Psoas muscle (tissue), 8 donors: ENCODE measurements around the gene BBS1. TPM values are rescaled to one million over a fixed set of nuclear protein-coding genes. Genes with fewer than 3 reads are reported as not detected.
"Not testable (repeated sequence)": the region's sequence is repeated elsewhere in the genome, so short reads cannot be mapped to it uniquely, and the experiment has no call there.

Source experiments
- ATAC-seq, 4 donors: fragments of 200-7000 bp; cut with Tn5 transposase; one replicate each; pipeline ENCODE4 v1.9.1; 2020; ENCODE audit warnings: moderate library complexity in 3 of 4, mild to moderate bottlenecking in 2 of 4
- DNase-seq, 2 donors: peaks; one replicate each; pipeline ENCODE4 v3.0.0-alpha.2; 2020
- H3K27ac ChIP-seq: fragments of 200-600 bp; one replicate; pipeline ENCODE4 v1.8.0; 2022
- H3K27me3 ChIP-seq, 3 donors: fragments of 200-600 bp in 1 of 3; one replicate each; pipeline versions ENCODE4 v1.6.1 to v1.8.0; 2013 to 2022; ENCODE audit warnings: low read length in 2 of 3, mild to moderate bottlenecking in 2 of 3, moderate library complexity in 1 of 3; ENCODE audit not compliant: insufficient read depth in 3 of 3
- H3K36me3 ChIP-seq, 2 donors: fragments of 200-600 bp in 1 of 2; one replicate each; pipeline versions ENCODE4 v1.6.1 to v1.8.0; 2013 to 2022; ENCODE audit warnings: low read depth in 1 of 2, mild to moderate bottlenecking in 1 of 2, moderate library complexity in 1 of 2; ENCODE audit not compliant: insufficient read depth in 1 of 2
- H3K4me1 ChIP-seq: fragments of 200-600 bp; one replicate; pipeline ENCODE4 v1.8.0; 2022
- H3K4me3 ChIP-seq: fragments of 200-600 bp; one replicate; pipeline ENCODE4 v1.8.0; 2022; ENCODE audit warnings: mild to moderate bottlenecking
- H3K9me3 ChIP-seq: fragments of 200-600 bp; one replicate; pipeline ENCODE4 v1.8.0; 2022
- WGBS, 3 donors: extraction: QIAGEN DNeasy Blood & Tissue Kit; methylation state at CpG; one replicate each; pipeline versions ENCODE4 v1.1.6 to v1.1.7; 2013; 5-methylcytosine and 5-hydroxymethylcytosine counted together
- intact Hi-C, 2 donors: fragments of 100-400 bp; cut with DNase I; formaldehyde crosslinking; loops; one replicate each; pipeline versions ENCODE4 v1.11.0 to v1.14.2; 2022
- polyA plus RNA-seq, 3 donors: library from polyadenylated mRNA; stranded (reverse); fragments of 200-250 nt; gene quantifications; one replicate each; pipeline ENCODE4 v1.2.3, GENCODE V29; 2013
- total RNA-seq, 4 donors: library from RNA; stranded (reverse); fragmentation: NEBNext Ultra II Directional in 2 of 4; extraction: Animal tissue kit (Norgen Biotek cat#: 25700) in 2 of 4; gene quantifications; one replicate each; pipeline versions ENCODE4 v1.2.1 to v1.2.4, GENCODE V29; 2021 to 2023
- TF ChIP-seq, protein P1 (sequence below): fragments of 200-600 bp; IDR thresholded peaks from one replicate; pipeline ENCODE4 v1.8.0; 2022; ENCODE audit warnings: antibody characterized with exemption
- donor health status: healthy with polysubstance abuse.
- donor health status: DM: no; HTN: no; CAD: no; lungs with moderate emphysema.
- donor health status: Bipolar disorder and iron deficiency.
- donor health status: healthy.
- donor health status: DM: yes; HTN: yes; CAD: no.
- donor health status: DM: no; HTN: no; CAD: no.
- donor health status: DM: no; HTN: no; CAD: no.
- donor health status: DM: yes; HTN: yes; CAD: no.

Gene BBS1
- total and polyA plus RNA-seq, 7 donors: 4.4 to 15.3 (median 10.9) TPM

DNA sequence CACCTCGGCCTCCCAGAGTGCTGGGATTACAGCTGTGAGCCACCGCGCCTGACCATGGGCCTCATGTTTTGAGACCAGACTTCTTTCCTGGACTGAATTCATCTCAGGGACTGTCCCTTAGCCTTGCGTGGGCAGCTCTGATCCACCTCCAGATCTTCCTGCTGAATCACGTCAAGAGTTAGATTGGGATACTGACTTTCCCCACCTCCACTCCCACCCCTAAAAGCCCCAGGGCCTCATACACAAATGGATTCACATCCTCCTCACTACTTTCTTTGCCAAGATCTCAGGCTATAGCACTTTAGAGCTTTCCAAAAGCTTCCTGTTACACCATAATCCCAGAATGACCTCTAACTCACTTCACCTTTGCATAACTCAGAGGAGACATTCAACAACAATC is 70.4 kb downstream of the BBS1 start:
- TF ChIP-seq, protein P1, sequence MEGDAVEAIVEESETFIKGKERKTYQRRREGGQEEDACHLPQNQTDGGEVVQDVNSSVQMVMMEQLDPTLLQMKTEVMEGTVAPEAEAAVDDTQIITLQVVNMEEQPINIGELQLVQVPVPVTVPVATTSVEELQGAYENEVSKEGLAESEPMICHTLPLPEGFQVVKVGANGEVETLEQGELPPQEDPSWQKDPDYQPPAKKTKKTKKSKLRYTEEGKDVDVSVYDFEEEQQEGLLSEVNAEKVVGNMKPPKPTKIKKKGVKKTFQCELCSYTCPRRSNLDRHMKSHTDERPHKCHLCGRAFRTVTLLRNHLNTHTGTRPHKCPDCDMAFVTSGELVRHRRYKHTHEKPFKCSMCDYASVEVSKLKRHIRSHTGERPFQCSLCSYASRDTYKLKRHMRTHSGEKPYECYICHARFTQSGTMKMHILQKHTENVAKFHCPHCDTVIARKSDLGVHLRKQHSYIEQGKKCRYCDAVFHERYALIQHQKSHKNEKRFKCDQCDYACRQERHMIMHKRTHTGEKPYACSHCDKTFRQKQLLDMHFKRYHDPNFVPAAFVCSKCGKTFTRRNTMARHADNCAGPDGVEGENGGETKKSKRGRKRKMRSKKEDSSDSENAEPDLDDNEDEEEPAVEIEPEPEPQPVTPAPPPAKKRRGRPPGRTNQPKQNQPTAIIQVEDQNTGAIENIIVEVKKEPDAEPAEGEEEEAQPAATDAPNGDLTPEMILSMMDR: no peak
- Histone ChIP-seq H3K4me3 (no peak overlapping the region), H3K4me1 (no peaks in the 10 kb centered on the region), H3K9me3 (no peaks in the 10 kb centered on the region), H3K36me3 (no peaks in the 10 kb centered on the region), H3K27ac (no peak overlapping the region), H3K27me3 (no peaks in the 10 kb centered on the region)
- intact Hi-C loops: no loop called here
- no peak for DNase-seq
- ATAC-seq: no peak
- WGBS, 3 donors: 60 to 73% (median 71%) methylated on average over 5 of the region's 5 CpGs

DNA sequence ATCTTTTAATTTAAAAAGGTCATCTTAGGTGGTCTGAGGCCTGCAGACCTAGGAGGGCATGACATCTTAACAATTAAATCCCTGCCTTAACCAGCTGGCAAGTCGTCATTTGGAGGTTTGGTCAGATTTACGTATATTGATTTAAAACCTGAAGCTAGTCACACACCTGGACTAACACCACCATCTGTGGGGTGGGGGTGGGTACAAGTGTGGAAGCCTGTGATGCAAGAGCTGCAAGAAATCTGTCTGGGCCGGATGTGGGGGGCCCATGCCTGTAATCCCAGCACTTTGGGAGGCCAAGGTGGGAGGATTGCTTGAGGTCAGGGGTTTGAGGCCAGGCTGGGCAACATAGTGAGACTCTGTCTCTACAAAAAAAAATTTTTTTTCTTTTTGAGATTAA is 70.8 kb downstream of the BBS1 start:
- no peaks in the 10 kb centered on the region for H3K4me1 ChIP-seq
- no peaks in the 10 kb centered on the region for H3K9me3 ChIP-seq
- no peaks in the 10 kb centered on the region for H3K27me3 ChIP-seq
- no peak for ATAC-seq
- no peak overlapping the region for H3K4me3 ChIP-seq
- H3K27ac ChIP-seq: no peak overlapping the region
- no peak for DNase-seq
- no peaks in the 10 kb centered on the region for H3K36me3 ChIP-seq
- intact Hi-C loops: no loop called here
- TF ChIP-seq, protein P1: no peak
- 77 to 86% (median 79%) methylated on average over 3 of the region's 3 CpGs for WGBS, 3 donors

DNA sequence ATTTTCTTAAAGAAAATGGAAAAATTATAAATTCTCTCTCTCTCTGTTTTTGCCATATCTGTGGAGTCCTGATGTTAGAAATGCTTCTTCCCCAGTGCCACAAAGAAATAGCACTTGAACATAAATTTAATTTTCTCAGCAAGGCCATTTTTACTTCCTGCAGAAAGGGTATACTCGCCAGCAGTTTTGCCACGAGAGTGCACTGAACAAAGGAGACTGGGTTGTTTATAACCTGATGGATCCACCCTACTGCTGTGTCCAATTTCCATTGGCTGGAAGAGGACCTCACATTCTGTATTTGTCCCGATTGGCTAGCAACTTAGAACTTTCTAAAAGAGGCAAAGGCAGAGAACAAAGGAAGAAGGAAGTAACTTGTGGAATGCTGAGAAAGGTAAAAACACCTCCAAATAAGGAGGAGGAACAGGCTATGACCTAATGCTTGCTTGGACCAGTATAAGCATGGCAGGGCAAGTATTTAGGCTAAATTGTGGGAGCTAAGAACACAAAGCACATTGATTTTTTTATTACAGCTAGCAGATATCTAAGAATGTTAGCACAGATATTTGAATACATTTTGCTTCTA is 72.2 kb downstream of the BBS1 start:
- H3K36me3 ChIP-seq, H3K27me3 ChIP-seq, H3K9me3 ChIP-seq, DNase-seq, H3K4me3 ChIP-seq, ATAC-seq, intact Hi-C loops, H3K4me1 ChIP-seq, H3K27ac ChIP-seq: not testable (repeated sequence)
- 74 to 77% (median 77%) methylated on average over 3 of the region's 3 CpGs for WGBS, 3 donors

Other genes starting within 250 kb of the BBS1 start
- 100 to 1,000 TPM; 120 to 146 (median 129) TPM for gene RAB1B, start 242.0 kb upstream of the BBS1 start, total RNA-seq
- gene RAB1B, start 242.0 kb upstream of the BBS1 start, polyA plus RNA-seq: 100 to 1,000 TPM; 121 to 163 (median 130) TPM
- gene CNIH2, start 232.5 kb upstream of the BBS1 start, total RNA-seq: not detected
- under 1 TPM in 1 of 3 donors, not detected in 2; 0.05 TPM for gene CNIH2, start 232.5 kb upstream of the BBS1 start, polyA plus RNA-seq
- gene YIF1A, start 221.5 kb upstream of the BBS1 start, total RNA-seq: 10 to 100 TPM; 70.1 to 90.4 (median 78.6) TPM
- gene YIF1A, start 221.5 kb upstream of the BBS1 start, polyA plus RNA-seq: 100 to 1,000 TPM in 1 of 3 donors, 10 to 100 TPM in 2; 87.4 to 161 (median 96.1) TPM
- gene TMEM151A, start 218.7 kb upstream of the BBS1 start, total RNA-seq: not detected
- under 1 TPM in 2 of 3 donors, not detected in 1; 0.04 to 0.05 TPM for gene TMEM151A, start 218.7 kb upstream of the BBS1 start, polyA plus RNA-seq
- gene CD248, start 193.6 kb upstream of the BBS1 start, total RNA-seq: 10 to 100 TPM in 1 of 4 donors, 1 to 10 TPM in 3; 7.3 to 10.7 (median 9.1) TPM
- gene CD248, start 193.6 kb upstream of the BBS1 start, polyA plus RNA-seq: 1 to 10 TPM; 2.9 to 8.9 (median 5.5) TPM
- 1 to 10 TPM; 3.9 to 6.9 (median 6.1) TPM for gene RIN1, start 174.2 kb upstream of the BBS1 start, total RNA-seq
- 10 to 100 TPM in 1 of 3 donors, 1 to 10 TPM in 2; 1.2 to 38.0 (median 2.0) TPM for gene RIN1, start 174.2 kb upstream of the BBS1 start, polyA plus RNA-seq
- 10 to 100 TPM; 12.6 to 33.8 (median 19.9) TPM for gene BRMS1, start 165.5 kb upstream of the BBS1 start, total RNA-seq
- gene BRMS1, start 165.5 kb upstream of the BBS1 start, polyA plus RNA-seq: 100 to 1,000 TPM in 1 of 3 donors, 10 to 100 TPM in 2; 55.9 to 152 (median 91.3) TPM
- 10 to 100 TPM; 17.0 to 21.0 (median 18.4) TPM for gene B4GAT1, start 163.0 kb upstream of the BBS1 start, total RNA-seq
- 10 to 100 TPM; 12.6 to 50.3 (median 24.5) TPM for gene B4GAT1, start 163.0 kb upstream of the BBS1 start, polyA plus RNA-seq
- gene SLC29A2, start 138.9 kb upstream of the BBS1 start, total RNA-seq: 10 to 100 TPM; 14.9 to 94.1 (median 51.0) TPM
- 10 to 100 TPM; 14.9 to 84.5 (median 69.5) TPM for gene SLC29A2, start 138.9 kb upstream of the BBS1 start, polyA plus RNA-seq
- gene NPAS4, start 89.6 kb upstream of the BBS1 start, total RNA-seq: not detected
- under 1 TPM in 1 of 3 donors, not detected in 2; 0.05 TPM for gene NPAS4, start 89.6 kb upstream of the BBS1 start, polyA plus RNA-seq
- 10 to 100 TPM; 37.0 to 57.4 (median 48.7) TPM for gene MRPL11, start 71.8 kb upstream of the BBS1 start, total RNA-seq
- 10 to 100 TPM; 60.4 to 60.9 (median 60.7) TPM for gene MRPL11, start 71.8 kb upstream of the BBS1 start, polyA plus RNA-seq
- gene PELI3, start 43.7 kb upstream of the BBS1 start, total RNA-seq: 10 to 100 TPM in 2 of 4 donors, 1 to 10 TPM in 2; 5.3 to 22.5 (median 11.4) TPM
- 10 to 100 TPM in 2 of 3 donors, 1 to 10 TPM in 1; 3.1 to 46.8 (median 14.4) TPM for gene PELI3, start 43.7 kb upstream of the BBS1 start, polyA plus RNA-seq
- 10 to 100 TPM; 24.0 to 44.4 (median 29.8) TPM for gene DPP3, start 30.2 kb upstream of the BBS1 start, total RNA-seq
- gene DPP3, start 30.2 kb upstream of the BBS1 start, polyA plus RNA-seq: 10 to 100 TPM; 30.7 to 58.7 (median 57.9) TPM
- gene ZDHHC24, start 35.4 kb downstream of the BBS1 start, total RNA-seq: 1 to 10 TPM; 3.9 to 6.5 (median 5.2) TPM
- 1 to 10 TPM; 5.4 to 7.6 (median 5.5) TPM for gene ZDHHC24, start 35.4 kb downstream of the BBS1 start, polyA plus RNA-seq
- 100 to 1,000 TPM in 1 of 4 donors, 10 to 100 TPM in 2, 1 to 10 TPM in 1; 2.9 to 254 (median 78.4) TPM for gene ACTN3, start 36.3 kb downstream of the BBS1 start, total RNA-seq
- gene ACTN3, start 36.3 kb downstream of the BBS1 start, polyA plus RNA-seq: 100 to 1,000 TPM in 1 of 3 donors, 10 to 100 TPM in 1, 1 to 10 TPM in 1; 8.7 to 531 (median 15.1) TPM
- gene CTSF, start 58.0 kb downstream of the BBS1 start, total RNA-seq: 10 to 100 TPM; 31.5 to 79.0 (median 50.3) TPM
- gene CTSF, start 58.0 kb downstream of the BBS1 start, polyA plus RNA-seq: 10 to 100 TPM; 16.5 to 33.0 (median 31.5) TPM
- under 1 TPM in 3 of 4 donors, not detected in 1; 0.36 to 0.46 (median 0.36) TPM for gene CCDC87, start 82.4 kb downstream of the BBS1 start, total RNA-seq
- gene CCDC87, start 82.4 kb downstream of the BBS1 start, polyA plus RNA-seq: 1 to 10 TPM in 1 of 3 donors, under 1 TPM in 2; 0.06 to 1.1 (median 0.20) TPM
- 10 to 100 TPM; 10.5 to 17.0 (median 14.8) TPM for gene CCS, start 82.5 kb downstream of the BBS1 start, total RNA-seq
- 10 to 100 TPM; 15.2 to 22.9 (median 15.7) TPM for gene CCS, start 82.5 kb downstream of the BBS1 start, polyA plus RNA-seq
- 10 to 100 TPM; 21.1 to 39.3 (median 34.0) TPM for gene RBM14, start 106.0 kb downstream of the BBS1 start, total RNA-seq
- 10 to 100 TPM; 15.0 to 22.6 (median 17.6) TPM for gene RBM14, start 106.0 kb downstream of the BBS1 start, polyA plus RNA-seq
- gene RBM4, start 128.1 kb downstream of the BBS1 start, total RNA-seq: 10 to 100 TPM; 54.5 to 80.8 (median 66.8) TPM
- gene RBM4, start 128.1 kb downstream of the BBS1 start, polyA plus RNA-seq: 10 to 100 TPM; 54.8 to 67.4 (median 57.9) TPM
- 10 to 100 TPM in 2 of 4 donors, 1 to 10 TPM in 2; 3.6 to 11.0 (median 8.2) TPM for gene RBM4B, start 167.3 kb downstream of the BBS1 start, total RNA-seq
- 10 to 100 TPM in 1 of 3 donors, 1 to 10 TPM in 2; 8.9 to 12.8 (median 10.0) TPM for gene RBM4B, start 167.3 kb downstream of the BBS1 start, polyA plus RNA-seq
- gene SPTBN2, start 218.6 kb downstream of the BBS1 start, total RNA-seq: 1 to 10 TPM in 1 of 4 donors, under 1 TPM in 3; 0.08 to 1.4 (median 0.72) TPM
- under 1 TPM in 2 of 3 donors, not detected in 1; 0.08 to 0.16 TPM for gene SPTBN2, start 218.6 kb downstream of the BBS1 start, polyA plus RNA-seq